Stomach (tissue), 9 donors: Measurements from ENCODE around the gene CD14. TPM values are rescaled to one million over a fixed set of nuclear protein-coding genes. Genes with fewer than 3 reads are reported as not detected.
"Not testable (repeated sequence)": the region's sequence is repeated elsewhere in the genome, so short reads cannot be mapped to it uniquely, and the experiment has no call there.

Experiments
- DNase-seq, 2 donors: peaks; one replicate each; pipeline versions ENCODE4 v3.0.0 to v3.0.0-alpha.2; 2013 to 2019
- H3K27ac ChIP-seq, 5 donors: fragments of 200-600 bp in 4 of 5; sonication (generic) in 4 of 5; one replicate each; pipeline ENCODE4 v1.5.1; 2013 to 2019; ENCODE audit warnings: mild to moderate bottlenecking in 1 of 5, moderate library complexity in 1 of 5
- H3K27me3 ChIP-seq, 3 donors: fragments of 200-600 bp; sonication (generic); one replicate each; pipeline ENCODE4 v1.5.1; 2017 to 2019; ENCODE audit warnings: mixed run types in 1 of 3
- H3K36me3 ChIP-seq, 4 donors: fragments of 200-600 bp; sonication (generic); 1 replicate in 3 of 4; 2 replicates in 1 of 4; pipeline ENCODE4 v1.5.1; 2016 to 2019
- H3K4me1 ChIP-seq, 4 donors: fragments of 200-600 bp; sonication (generic); one replicate each; pipeline ENCODE4 v1.5.1; 2016 to 2019
- H3K4me3 ChIP-seq, 4 donors: fragments of 200-600 bp; sonication (generic) in 3 of 4; one replicate each; pipeline ENCODE4 v1.5.1; 2016 to 2019; ENCODE audit warnings: mild to moderate bottlenecking in 1 of 4
- H3K9me3 ChIP-seq, 4 donors: fragments of 200-600 bp; sonication (generic); one replicate each; pipeline ENCODE4 v1.5.1; 2016 to 2019
- CTCF ChIP-seq, 7 experiments: fragments of 450-650 bp in 4 of 7; fragments of 200-600 bp in 3 of 7; sonication (generic) in 3 of 7; IDR thresholded peaks; one replicate each; pipeline ENCODE4 v1.5.1; 2016 to 2019; ENCODE audit warnings: antibody characterized with exemption in 7 of 7, control low read depth in 2 of 7, mild to moderate bottlenecking in 1 of 7
- EP300 ChIP-seq: sonication (generic); formaldehyde crosslinking; IDR thresholded peaks from one replicate; pipeline ENCODE4 v1.6.1; 2017; ENCODE audit warnings: antibody characterized with exemption
- POLR2A ChIP-seq, 4 donors: fragments of 450-650 bp; IDR thresholded peaks; one replicate each; pipeline ENCODE4 v1.6.1; 2016; ENCODE audit warnings: antibody characterized with exemption in 4 of 4, control low read depth in 2 of 4, mild to moderate bottlenecking in 1 of 4, moderate library complexity in 1 of 4
- POLR2AphosphoS5 ChIP-seq, 3 donors: sonication (generic); formaldehyde crosslinking; IDR thresholded peaks; one replicate each; pipeline ENCODE4 v1.6.1; 2016; ENCODE audit warnings: antibody characterized with exemption in 3 of 3
- WGBS, 5 donors: extraction: QIAGEN DNeasy Blood & Tissue Kit in 3 of 5; methylation state at CpG; one replicate each; pipeline versions ENCODE4 v1.1.5 to v1.1.7; 2013 to 2018; 5-methylcytosine and 5-hydroxymethylcytosine counted together
- intact Hi-C: fragments of 100-400 bp; cut with DNase I; formaldehyde crosslinking; loops from one replicate; pipeline ENCODE4 v1.15.1; 2023; ENCODE audit warnings: low total_unique reads
- polyA plus RNA-seq, 3 donors: library from polyadenylated mRNA; stranded (reverse); fragments of 200-250 nt; gene quantifications; one replicate each; pipeline ENCODE4 v1.2.3, GENCODE V29; 2013
- total RNA-seq, 5 donors: library from RNA; depleted of rRNA; stranded (reverse); fragments of >200 nt; gene quantifications; one replicate each; pipeline versions ENCODE4 v1.1.0 to v1.2.3, GENCODE V29; 2014 to 2016
- donor health status: healthy with polysubstance abuse.
- donor health status: Bipolar disorder and iron deficiency.
- donor health status: healthy.

The CD14 gene
- total and polyA plus RNA-seq, 8 donors, result 8.5 to 99.8 (median 29.4) TPM

GRCh38 chr5:140664359-140665119 lies 31.6 kb upstream of the CD14 start, which contains the start of gene WDR55:
TSS of gene WDR55 (plus strand) at chr5:140664904. CDS start at chr5:140664913, 9 bp downstream.
- Histone ChIP-seq H3K36me3 (peaks cover 46 to 66% (median 63%) of the 10 kb centered on the region in 4 donors), H3K27ac (peak within 1 kb of the TSS; percentile 86 to 97 (median 94)), H3K27me3 (no peaks in the 10 kb centered on the region), H3K9me3 (no peaks in the 10 kb centered on the region), H3K4me1 (peaks cover 14 to 33% (median 28%) of the 10 kb centered on the region in 4 donors), H3K4me3 (peak within 1 kb of the TSS; percentile 79 to 96 (median 86))
- TF ChIP-seq CTCF (IDR thresholded peaks at IDR 0.05) (no peak), POLR2A (IDR thresholded peaks at IDR 0.05) (peak in 2 of 4 donors; percentile 50 to 65), POLR2AphosphoS5 (IDR thresholded peaks at IDR 0.05) (peak; percentile 81 to 97 (median 94)), EP300 (peak; percentile 19)
- peak; percentile 98 for DNase-seq
- intact Hi-C loops, result no loop called here
- WGBS, 5 donors, result 0 to 2% (median 0%) methylated on average over 43 to 54 of the region's 54 CpGs

GRCh38 chr5:140664030-140664358 lies 31.0 kb upstream of the CD14 start:
- intact Hi-C loops, result no loop called here
- Histone ChIP-seq H3K4me1 (peaks cover 14 to 33% (median 28%) of the 10 kb centered on the region in 4 donors), H3K27me3 (no peaks in the 10 kb centered on the region), H3K9me3 (no peaks in the 10 kb centered on the region), H3K36me3 (peaks cover 46 to 66% (median 63%) of the 10 kb centered on the region in 4 donors), H3K27ac (peak overlapping the region; percentile 86 to 97 (median 94)), H3K4me3 (peak overlapping the region; percentile 79 to 96 (median 86))
- WGBS, 5 donors, result 4 to 25% (median 9%) methylated on average over 18 of the region's 18 CpGs
- DNase-seq, result no peak
- TF ChIP-seq EP300 (no peak), CTCF (IDR thresholded peaks at IDR 0.05) (no peak), POLR2A (IDR thresholded peaks at IDR 0.05) (no peak)

GRCh38 chr5:140660371-140660770 lies 27.4 kb upstream of the CD14 start:
- H3K27ac ChIP-seq, H3K4me3 ChIP-seq, DNase-seq, H3K9me3 ChIP-seq, H3K27me3 ChIP-seq, intact Hi-C loops: not testable (repeated sequence)
- H3K4me1 ChIP-seq, result peaks cover 0 to 11% (median 9%) of the 10 kb centered on the region in 4 donors
- WGBS, 5 donors, result 75 to 88% (median 85%) methylated on average over 6 of the region's 6 CpGs
- peaks cover 75 to 81% (median 78%) of the 10 kb centered on the region in 4 donors for H3K36me3 ChIP-seq

GRCh38 chr5:140658870-140659269 lies 25.9 kb upstream of the CD14 start:
- peaks cover 0 to 5% (median 4%) of the 10 kb centered on the region in 4 donors for H3K4me1 ChIP-seq
- H3K27ac ChIP-seq, result no peak overlapping the region
- TF ChIP-seq POLR2A (IDR thresholded peaks at IDR 0.05) (no peak), POLR2AphosphoS5 (IDR thresholded peaks at IDR 0.05) (no peak), EP300 (no peak)
- no peaks in the 10 kb centered on the region for H3K27me3 ChIP-seq
- no peak overlapping the region for H3K4me3 ChIP-seq
- no peak for DNase-seq
- intact Hi-C loops, result no loop called here
- H3K36me3 ChIP-seq, result peaks cover 90 to 96% (median 93%) of the 10 kb centered on the region in 4 donors
- H3K9me3 ChIP-seq, result no peaks in the 10 kb centered on the region
- WGBS, 5 donors, result 94 to 99% (median 97%) methylated on average over 17 of the region's 17 CpGs

- Histone ChIP-seq H3K9me3 (no peaks in the 10 kb centered on the region), H3K4me1 (peaks cover 20 to 61% (median 44%) of the 10 kb centered on the region in 4 donors), H3K4me3 (peak overlapping the region; percentile 75 to 99 (median 91)), H3K27me3 (no peaks in the 10 kb centered on the region), H3K36me3 (peaks cover 33 to 75% (median 70%) of the 10 kb centered on the region in 4 donors), H3K27ac (peak overlapping the region; percentile 77 to 88 (median 88))
- DNase-seq, result no peak
- TF ChIP-seq EP300 (no peak), POLR2A (IDR thresholded peaks at IDR 0.05) (no peak), CTCF (IDR thresholded peaks at IDR 0.05) (no peak), POLR2AphosphoS5 (IDR thresholded peaks at IDR 0.05) (no peak)
- intact Hi-C loops, result no loop called here
- WGBS, 5 donors, result 0 to 2% (median 1%) methylated on average over 16 to 27 of the region's 27 CpGs
Measured at GRCh38 chr5:140647042-140647419, 14.1 kb upstream of the CD14 start.
